Peyer's patch (tissue), 4 donors: Measurements from ENCODE around the gene ARG1.

ENCODE experiments used
- CTCF ChIP-seq, 6 experiments: fragments of 450-650 bp in 4 of 6; fragments of 200-600 bp in 2 of 6; sonication (generic) in 1 of 6; IDR thresholded peaks; one replicate each; pipeline ENCODE4 v1.5.1; 2017 to 2019; ENCODE audit warnings: antibody characterized with exemption in 6 of 6, mild to moderate bottlenecking in 3 of 6, moderate library complexity in 1 of 6
- POLR2A ChIP-seq, 2 donors: fragments of 450-650 bp; IDR thresholded peaks; one replicate each; pipeline ENCODE4 v1.5.1; 2017; ENCODE audit warnings: antibody characterized with exemption in 2 of 2, mild to moderate bottlenecking in 2 of 2, moderate library complexity in 2 of 2

GRCh38 chr6:131615275-131615674, 42.2 kb downstream of the ARG1 start:
- TF ChIP-seq CTCF (IDR thresholded peaks at IDR 0.05): no peak
- no peak for TF ChIP-seq POLR2A (IDR thresholded peaks at IDR 0.05)
